GM10248 (cell line): ENCODE data around the gene MAD2L1BP.
A peak's percentile ranks its signal among the peaks of the same experiment; 100 is the strongest.

Source experiments
- CTCF ChIA-PET: fragments of 300-600 bp; sonication (Branson Sonifier 250); formaldehyde crosslinking; extraction: SDS; loops from one replicate; lab custom pipeline; 2021; ENCODE audit warnings: antibody characterized with exemption; lab: Yijun Ruan, JAX
- POLR2A ChIA-PET: fragments of 350-650 bp; sonication (Branson Sonifier 250); formaldehyde crosslinking; extraction: SDS; loops from one replicate; lab custom pipeline; 2020; ENCODE audit warnings: antibody characterized with exemption; lab: Yijun Ruan, JAX
- DNase-seq: peaks from one replicate; pipeline ENCODE4 v3.0.0; 2012; ENCODE audit errors: extremely low spot score
- TF ChIP-seq, protein P1 (sequence below): IDR thresholded peaks from 2 replicates; pipeline ENCODE4 v1.5.1; 2012; ENCODE audit warnings: mild to moderate bottlenecking, low read depth; ENCODE audit errors: extremely low read depth, missing control alignments, control extremely low read depth

The MAD2L1BP gene

DNA sequence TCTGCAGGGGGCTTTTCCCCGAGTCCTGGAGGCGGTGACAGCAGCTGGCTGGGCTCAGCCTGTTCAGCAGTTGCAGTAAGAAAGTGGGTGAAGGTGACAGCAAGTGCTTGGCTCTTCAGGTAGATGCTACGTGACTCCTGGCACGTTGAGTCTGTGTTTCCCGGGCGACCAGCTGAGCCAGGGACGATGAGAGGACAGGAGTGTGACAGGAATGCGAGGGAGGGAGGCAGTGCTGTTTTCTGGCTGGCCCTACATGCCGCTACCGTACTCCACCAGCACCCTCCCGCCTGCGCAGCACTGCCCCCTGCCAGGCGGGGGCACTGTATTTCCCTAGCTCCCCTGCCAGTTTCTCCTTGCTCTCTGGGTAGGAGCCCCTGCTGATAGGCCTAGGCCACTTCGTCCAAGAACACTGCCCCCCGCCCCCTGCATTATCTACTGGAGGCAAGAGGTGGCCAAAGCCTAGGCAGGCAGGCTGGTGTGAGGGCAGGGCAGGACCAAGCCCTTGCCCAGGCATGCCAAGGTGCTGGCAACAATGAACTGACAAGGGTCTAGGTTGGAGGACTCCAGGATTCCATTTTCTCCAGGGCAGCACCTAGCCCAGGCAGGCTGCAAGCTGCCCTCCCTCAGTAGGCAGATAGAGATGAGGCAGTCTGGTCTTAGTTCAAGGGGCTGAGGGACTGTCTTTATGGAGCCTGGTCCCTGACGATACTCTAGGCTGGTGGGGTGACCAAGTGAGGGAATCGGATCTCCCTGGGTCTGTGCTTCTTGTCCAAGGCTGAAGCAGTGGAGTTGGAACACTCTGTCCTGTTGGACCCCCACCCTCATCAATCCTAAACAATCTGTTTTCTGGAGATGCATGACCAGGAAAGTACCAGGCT lies 32.8 kb downstream of the MAD2L1BP start:
- peak; percentile 80 for DNase-seq
- CTCF ChIA-PET = interaction anchor here (1.0 to 12.5 kb wide), 33 partner anchors 10 to 588 kb away, joined by 3 to 152 read pairs (median 5); partner anchors contain the start of genes GTPBP2, MAD2L1BP, MRPS18A and VEGFA
- TF ChIP-seq, protein P1, sequence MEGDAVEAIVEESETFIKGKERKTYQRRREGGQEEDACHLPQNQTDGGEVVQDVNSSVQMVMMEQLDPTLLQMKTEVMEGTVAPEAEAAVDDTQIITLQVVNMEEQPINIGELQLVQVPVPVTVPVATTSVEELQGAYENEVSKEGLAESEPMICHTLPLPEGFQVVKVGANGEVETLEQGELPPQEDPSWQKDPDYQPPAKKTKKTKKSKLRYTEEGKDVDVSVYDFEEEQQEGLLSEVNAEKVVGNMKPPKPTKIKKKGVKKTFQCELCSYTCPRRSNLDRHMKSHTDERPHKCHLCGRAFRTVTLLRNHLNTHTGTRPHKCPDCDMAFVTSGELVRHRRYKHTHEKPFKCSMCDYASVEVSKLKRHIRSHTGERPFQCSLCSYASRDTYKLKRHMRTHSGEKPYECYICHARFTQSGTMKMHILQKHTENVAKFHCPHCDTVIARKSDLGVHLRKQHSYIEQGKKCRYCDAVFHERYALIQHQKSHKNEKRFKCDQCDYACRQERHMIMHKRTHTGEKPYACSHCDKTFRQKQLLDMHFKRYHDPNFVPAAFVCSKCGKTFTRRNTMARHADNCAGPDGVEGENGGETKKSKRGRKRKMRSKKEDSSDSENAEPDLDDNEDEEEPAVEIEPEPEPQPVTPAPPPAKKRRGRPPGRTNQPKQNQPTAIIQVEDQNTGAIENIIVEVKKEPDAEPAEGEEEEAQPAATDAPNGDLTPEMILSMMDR = peak; percentile 76
- POLR2A ChIA-PET = no interaction called here

DNA sequence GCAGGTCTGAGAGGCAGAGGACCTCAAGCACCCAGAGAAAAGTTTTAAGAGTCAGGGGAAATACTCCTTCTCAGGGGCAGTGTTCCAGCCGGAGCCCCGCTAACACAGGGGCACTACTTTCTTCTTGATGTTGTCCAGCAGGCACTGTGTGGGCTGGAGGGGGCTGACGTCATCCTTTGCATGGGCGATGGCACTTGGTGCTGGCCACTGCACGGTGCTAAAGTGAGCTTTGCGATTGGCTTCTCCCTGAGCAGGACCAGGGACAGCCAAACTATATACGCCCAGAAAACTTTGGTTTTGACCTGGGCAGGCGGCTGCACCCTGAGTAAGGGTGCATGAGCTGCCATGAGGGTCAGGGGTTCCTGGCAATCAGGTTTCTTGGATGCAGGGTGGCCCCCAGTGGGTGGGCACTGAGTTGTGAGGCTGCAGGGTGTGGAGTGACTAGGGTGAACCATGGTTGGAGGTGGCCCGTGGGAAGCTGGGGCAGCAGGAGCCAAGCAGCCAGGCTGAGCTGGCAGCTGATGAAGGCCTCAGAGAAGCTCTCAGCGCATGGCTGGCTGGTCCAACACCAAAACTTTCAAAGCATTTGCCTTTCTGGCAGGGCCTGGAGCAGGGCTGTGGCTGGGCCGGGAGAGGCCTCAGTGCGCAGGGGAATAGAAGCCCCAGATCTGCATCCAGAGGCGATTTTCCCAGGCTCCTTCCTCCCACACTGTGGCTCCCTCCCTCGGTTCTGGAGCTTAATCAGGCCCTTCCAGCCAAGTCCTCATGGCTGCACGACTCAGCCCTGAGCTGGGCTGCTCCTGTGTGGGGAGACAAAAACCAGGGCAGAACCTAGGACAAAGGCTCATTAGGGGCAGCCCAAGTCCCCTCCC lies 33.6 kb downstream of the MAD2L1BP start:
- DNase-seq = no peak
- CTCF ChIA-PET = interaction anchor here (1.1 to 12.5 kb wide), 11 partner anchors 9 to 407 kb away, joined by 3 to 152 read pairs (median 42); partner anchors contain the start of genes MAD2L1BP, MRPS18A and VEGFA
- POLR2A ChIA-PET = interaction anchor here (0.6 kb wide), 1 partner anchor 23 kb away, joined by 4 read pairs; no protein-coding TSS in a partner anchor
- TF ChIP-seq, protein P1 = no peak

DNA sequence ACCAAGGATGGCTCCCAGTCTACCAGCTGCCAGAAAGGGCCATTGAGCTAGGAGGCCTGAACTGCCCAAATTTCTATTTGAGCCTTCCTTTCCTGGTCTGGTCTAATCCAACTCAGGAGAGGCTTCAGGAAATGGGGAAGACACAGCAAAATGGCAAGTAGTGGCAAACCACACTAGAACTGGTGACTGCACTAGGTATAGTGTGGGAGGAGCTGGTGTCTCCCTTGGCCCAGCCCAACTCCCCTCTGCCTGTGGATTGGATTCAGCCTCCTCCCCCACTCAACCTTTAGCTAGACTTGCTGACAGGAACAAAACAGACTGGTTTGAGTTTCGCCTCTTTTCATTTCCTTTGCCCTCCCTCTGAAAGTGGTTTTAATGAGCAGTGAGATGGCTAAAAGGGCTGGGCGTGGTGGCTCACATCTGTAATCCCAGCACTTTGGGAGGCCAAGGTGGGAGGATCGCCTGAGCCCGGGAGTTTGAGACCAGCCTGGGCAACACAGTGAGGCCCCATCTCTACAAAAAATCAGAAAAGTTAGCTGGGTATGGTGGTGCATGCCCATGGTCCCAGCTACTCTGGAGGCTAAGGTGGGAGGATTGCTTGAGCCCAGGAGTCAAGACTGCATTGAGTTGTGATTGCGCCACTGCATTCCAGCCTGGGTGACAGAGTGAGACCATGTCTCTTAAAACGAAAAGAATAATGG lies 34.4 kb downstream of the MAD2L1BP start:
- peak; percentile 55 for DNase-seq
- CTCF ChIA-PET = interaction anchor here (1.1 to 12.5 kb wide), 9 partner anchors 9 to 407 kb away, joined by 3 to 152 read pairs (median 56); partner anchors contain the start of genes MAD2L1BP, MRPS18A and VEGFA
- TF ChIP-seq, protein P1 = no peak
- POLR2A ChIA-PET = interaction anchor here (0.6 kb wide), 1 partner anchor 24 kb away, joined by 4 read pairs; no protein-coding TSS in a partner anchor

DNA sequence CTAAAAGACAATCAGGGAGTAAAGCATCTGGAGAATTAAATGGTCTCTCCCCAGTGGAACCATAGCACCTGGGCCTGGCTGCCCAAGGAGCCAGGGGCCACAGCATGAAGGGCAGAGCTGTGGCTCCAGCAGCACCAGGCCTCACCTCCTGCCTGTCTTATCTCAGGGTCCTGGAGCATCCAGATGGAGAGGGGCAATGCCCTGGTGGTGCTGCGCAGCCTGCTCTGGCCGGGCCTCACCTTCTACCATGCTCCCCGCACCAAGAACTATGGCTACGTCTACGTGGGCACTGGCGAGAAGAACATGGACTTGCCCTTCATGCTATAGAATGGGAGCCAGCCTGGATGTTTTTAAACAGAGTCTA lies 35.0 kb downstream of the MAD2L1BP start:
- TF ChIP-seq, protein P1 = no peak
- CTCF ChIA-PET = interaction anchor here (1.1 to 12.5 kb wide), 8 partner anchors 8 to 406 kb away, joined by 3 to 152 read pairs (median 63); partner anchors contain the start of genes MAD2L1BP, MRPS18A and VEGFA
- POLR2A ChIA-PET = interaction anchor here (0.6 kb wide), 1 partner anchor 21 kb away, joined by 4 read pairs; no protein-coding TSS in a partner anchor
- no peak for DNase-seq

DNA sequence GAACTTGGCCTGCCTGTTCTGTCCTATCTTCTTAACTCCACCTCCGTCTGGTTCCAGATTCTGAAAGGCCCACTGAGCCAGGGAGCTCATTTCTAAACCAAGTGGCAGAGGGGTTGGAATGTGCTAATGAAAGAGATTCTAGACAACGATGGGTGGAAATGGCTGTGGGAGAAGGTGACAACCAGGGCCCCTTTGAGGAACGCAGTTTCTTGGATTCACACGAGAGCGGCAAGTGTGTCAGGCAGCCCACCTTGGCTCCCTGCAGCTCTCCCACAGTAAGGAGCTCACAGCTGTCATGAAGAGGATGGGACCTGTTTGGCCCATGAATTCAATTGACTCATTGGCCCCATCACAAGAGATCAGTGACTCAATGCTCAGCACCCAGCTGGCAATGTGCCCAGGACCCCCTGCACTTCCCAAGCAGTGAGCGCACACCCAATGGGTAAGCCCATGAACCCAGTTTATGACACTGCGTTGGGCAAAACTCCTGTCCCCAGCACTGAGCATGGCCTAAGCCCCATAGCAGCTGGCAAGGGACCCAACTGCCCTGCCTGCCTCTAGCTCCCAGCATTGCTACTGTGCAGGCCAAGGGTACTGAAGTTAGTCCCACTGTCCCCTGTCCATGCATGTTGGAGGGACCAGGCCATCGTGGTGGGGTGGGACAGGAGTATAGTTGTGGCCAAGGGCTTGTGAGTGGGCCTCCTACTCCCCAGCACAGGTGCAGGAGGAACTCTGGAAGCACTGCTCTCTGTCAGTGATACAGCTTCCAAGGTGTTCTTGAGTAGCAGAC lies 35.6 kb downstream of the MAD2L1BP start:
- DNase-seq = no peak
- TF ChIP-seq, protein P1 = no peak
- ChIA-PET POLR2A (interaction anchor here (0.6 kb wide), 2 partner anchors 21 to 548 kb away, joined by 4 to 6 read pairs; no protein-coding TSS in a partner anchor), CTCF (interaction anchor here (1.1 to 12.5 kb wide), 6 partner anchors 17 to 405 kb away, joined by 3 to 152 read pairs (median 76); partner anchors contain the start of genes MRPS18A and VEGFA)
